HG02943 (cell line): ENCODE measurements around the gene DGLUCY.
"Not testable (repeated sequence)": the region's sequence is repeated elsewhere in the genome, so short reads cannot be mapped to it uniquely, and the experiment has no call there.

ENCODE experiments used
- ATAC-seq: cut with Tn5 transposase; IDR thresholded peaks from one replicate; pipeline ENCODE4 v1.9.1; 2021; ENCODE audit warnings: mild to moderate bottlenecking, low read depth, moderate library complexity; ENCODE audit not compliant: unreplicated experiment

The DGLUCY gene

GRCh38 chr14:91230397-91231035 is 116.6 kb downstream of the DGLUCY start:
- no peak for ATAC-seq

DNA sequence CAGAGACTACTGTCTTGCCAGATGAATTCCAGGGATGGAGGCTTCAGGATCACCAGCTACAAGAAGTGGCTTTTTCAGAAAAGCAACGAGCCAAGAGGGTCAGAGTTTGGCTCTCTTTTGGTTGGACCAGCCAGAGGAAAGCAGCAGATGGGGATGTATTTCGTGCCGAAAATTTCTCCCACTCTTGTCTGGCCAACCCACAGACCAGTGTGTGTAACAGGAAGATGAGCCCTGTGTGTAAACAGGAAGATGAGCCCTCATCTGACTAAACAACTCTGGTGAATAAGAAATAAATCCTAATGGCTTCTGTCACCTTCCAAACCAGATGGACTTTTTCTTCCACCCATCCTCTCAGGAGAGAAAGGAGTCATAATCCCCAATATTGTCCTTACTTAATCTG is 117.6 kb downstream of the DGLUCY start:
- no peak for ATAC-seq

DNA sequence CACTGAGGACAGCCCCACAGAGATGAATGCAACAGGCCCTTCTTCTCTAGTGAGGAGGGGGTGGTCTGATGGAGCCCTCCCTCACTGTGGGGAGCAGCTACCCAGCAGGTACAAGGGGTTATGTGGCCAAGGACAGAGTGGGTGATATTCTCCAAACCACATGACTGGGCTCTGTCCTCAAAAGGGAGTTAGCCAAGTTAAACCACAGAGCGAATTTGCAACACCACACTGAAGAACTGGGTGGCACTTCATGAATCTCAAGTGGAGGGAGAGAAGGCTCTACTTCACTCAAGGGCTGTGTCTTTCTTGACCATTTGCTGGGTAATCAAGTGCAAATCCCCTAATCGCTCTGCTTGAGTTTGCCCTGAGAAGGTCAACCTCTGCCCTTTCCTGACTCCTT is 118.2 kb downstream of the DGLUCY start:
- no peak for ATAC-seq

DNA sequence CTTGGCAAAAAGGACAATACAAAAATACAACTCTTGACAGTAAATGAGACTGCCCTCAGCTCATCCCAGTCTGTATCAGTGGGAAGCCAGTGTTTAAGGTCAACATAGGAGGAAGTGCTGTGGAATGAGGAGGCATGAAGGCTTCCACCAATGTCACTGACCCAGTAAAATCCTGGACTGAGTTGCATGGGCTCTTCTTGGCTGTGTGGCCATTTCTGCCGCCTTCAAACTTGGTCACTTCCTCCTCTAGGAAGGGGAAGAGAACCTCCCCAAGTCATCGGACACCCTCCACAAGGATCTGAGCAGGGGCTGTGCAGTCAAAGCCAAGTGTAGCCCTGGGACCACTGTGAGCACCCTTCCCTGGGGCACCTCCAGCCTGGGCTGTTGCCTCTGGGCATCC is 118.7 kb downstream of the DGLUCY start:
- no peak for ATAC-seq

DNA sequence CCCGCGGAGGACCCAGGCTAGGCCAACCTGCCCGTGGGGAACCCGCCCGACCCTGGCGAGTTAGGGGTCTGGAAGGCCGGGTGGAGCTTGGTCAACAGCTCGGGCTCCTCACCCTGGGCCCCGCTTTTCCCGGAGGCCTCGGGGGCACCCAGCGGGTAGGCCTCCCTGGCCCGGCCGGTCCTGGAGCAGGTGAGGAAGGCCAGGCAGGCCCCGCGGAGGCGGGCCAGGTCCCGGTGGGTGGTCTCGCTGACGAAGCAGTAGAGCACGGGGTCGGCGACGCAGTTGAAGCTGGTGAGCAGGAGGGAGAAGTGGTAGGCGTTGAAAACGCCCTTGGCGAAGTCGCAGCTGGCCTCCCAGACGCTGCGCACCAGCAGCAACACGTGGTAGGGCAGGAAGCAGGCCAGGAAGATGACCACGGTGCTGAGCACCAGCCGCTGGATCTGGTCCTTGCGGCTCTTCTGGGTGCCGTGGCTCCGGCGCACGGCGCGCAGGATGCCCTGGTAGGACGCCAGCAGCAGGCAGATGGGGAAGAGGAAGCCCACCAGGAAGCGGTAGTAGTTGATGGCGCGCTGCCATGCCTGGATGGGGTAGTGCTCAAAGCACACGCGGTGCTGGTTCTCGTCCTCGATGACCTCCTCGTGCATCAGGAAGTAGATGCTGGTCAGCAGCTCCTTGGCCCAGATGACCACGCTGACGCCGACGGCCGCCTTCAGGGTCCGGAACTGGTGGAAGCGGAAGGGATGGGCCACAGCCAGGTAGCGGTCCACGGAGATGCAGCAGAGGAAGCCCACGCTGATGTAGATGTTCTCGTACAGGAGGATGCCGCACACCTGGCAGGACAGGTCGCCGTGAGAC is 120.3 kb downstream of the DGLUCY start:
- no peak for ATAC-seq

- no peak for ATAC-seq
These were observed 120.9 kb downstream of the DGLUCY start for GRCh38 chr14:91234791-91235114.

GRCh38 chr14:91235841-91236240 is 122.0 kb downstream of the DGLUCY start:
- ATAC-seq: no peak

DNA sequence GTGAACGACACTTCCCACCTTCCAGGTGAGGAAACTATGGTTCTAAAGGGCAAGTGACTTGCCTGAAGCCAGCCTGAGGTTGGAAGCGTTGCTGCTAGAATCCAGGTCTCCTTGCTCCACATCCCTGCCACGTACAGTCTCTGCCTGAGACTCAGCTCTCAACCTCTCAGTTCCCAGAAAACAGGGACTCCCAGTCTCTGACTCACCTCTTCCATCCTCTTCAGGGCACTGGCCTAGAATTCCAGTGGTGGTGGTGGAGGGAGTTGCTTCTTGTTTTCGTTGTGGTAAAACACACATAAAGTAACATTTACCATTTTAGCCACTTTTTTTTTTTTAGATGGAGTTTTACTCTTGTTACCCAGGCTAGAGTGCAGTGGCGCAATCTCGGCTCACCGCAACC is 123.3 kb downstream of the DGLUCY start:
- no peak for ATAC-seq

- no peak for ATAC-seq
These were observed 124.2 kb downstream of the DGLUCY start for GRCh38 chr14:91238085-91238484.

DNA sequence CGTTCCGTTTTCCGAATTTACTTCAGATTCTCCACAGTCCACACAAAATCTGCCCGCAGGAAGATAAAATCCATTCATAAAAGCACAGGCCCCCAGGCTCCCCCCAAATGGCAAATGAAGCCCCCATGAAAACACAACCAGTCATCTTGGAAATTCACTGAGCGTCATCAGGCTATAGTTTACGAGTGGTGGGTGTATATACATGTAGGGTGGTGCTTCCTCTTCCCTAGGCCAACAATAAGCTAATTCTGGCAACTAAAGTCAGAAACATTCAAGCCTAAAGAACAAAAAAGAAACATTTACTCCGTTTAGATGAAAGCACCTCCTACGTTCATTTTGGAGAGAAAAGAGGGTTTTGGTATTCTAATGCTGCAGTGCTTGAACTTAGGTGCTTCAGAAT is 124.8 kb downstream of the DGLUCY start:
- ATAC-seq: no peak

GRCh38 chr14:91241863-91242262 is 128.0 kb downstream of the DGLUCY start:
- ATAC-seq: peak; percentile 72

DNA sequence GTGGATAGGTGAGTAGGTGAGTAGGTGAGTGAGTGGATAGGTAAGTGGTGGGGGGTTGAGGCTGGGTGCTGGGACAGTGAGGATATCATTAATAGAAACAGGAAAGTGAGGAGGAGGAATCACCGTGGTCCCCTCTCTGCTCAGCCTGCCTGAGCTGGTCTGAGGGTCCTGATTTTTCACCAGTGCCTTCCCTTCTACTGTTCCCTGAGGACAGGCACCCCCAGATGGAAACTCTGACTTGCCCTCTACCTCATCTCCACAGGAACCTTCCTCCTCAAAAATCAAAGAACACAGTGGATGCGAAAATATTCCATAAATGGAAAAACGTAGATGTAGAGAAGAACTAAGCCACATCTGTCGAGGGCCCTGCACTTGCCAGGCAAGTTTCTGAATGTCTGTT is 128.8 kb downstream of the DGLUCY start:
- no peak for ATAC-seq

DNA sequence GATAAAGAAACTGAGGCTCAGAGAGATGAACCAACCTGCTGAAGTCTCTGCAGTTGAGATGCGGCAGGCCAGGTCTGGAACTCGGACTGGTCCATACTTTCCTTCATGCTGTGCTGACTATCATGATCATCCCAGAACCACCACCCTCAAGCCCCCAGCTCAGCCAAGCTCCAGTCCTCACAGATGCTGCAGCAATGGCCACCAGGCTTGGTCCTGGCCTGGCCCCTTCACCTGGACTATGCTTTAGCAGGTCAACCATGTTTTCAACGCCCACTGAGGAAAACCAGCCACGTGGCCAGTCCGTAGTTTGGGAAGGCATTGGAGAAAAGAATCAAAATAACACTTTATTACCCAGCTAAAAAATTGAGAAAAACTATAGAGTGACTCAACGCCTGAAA is 129.2 kb downstream of the DGLUCY start:
- ATAC-seq: no peak

GRCh38 chr14:91244501-91244901 is 130.6 kb downstream of the DGLUCY start, which contains the start of gene GPR68:
GPR68 (minus strand) TSS chr14:91244704; CDS start chr14:91235050, 9,654 bp downstream.
- ATAC-seq: no peak

- no peak for ATAC-seq
These were observed 131.2 kb downstream of the DGLUCY start for GRCh38 chr14:91245029-91245428.

GRCh38 chr14:91245616-91246015 is 131.7 kb downstream of the DGLUCY start:
- not testable (repeated sequence) for ATAC-seq

DNA sequence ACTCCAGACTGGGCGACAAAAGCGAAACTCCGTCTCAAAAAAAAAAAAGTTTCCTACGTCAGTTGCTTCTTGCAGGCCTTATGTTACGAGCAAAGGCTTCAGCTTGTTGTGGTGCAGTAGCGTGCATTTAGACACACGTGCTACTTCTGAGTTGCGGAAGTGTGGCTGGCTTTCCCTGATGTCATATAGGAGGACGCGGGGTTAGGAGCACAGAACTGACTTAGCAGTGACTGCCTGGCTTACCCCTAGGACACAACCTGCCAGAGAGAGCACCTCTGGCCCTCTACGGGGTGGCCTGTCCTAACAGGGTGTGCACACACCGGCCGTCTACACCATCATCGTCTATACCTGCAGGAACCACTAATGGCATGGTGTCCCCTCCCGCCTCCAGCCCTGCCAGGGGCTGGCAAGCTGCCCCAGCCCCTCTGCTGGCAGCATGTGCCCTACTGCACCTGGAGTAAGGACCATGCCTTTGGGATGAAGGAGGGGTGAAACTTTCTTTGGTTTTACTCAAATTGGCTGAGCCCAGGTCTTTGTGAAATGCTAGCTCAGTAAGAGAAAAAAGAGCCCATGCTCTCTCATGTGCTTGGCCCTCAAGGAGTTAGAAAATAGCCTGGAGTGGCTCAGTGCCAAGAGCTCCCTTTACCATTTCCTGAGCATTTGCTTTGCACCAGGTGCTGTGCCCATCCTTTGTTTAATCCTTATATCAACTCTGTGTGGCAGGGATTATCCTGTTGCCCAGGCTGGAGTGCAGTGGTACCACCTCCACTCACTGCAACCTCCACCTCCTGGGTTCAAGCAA is 132.4 kb downstream of the DGLUCY start:
- no peak for ATAC-seq

GRCh38 chr14:91249841-91250616 is 136.2 kb downstream of the DGLUCY start:
- ATAC-seq: peak; percentile 88

DNA sequence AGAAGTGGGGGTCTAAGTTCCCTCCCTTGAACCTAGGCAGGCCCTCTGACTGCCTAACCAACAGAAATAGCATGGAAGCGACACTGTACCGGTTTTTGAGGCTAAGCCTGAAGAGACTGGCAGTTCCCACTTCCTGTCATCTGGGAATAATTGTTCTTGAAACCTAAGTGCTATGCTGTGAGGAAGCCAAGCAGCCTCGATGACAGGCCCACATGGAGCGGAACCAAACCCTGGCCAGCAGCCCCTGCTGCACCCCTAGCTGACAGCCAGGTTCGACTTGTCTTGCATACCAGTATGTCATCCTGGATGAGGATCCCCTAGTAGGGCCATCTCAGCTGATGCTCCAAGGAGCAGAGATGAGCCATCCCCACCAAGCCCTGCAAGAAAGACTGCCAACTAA is 137.0 kb downstream of the DGLUCY start:
- no peak for ATAC-seq
